OCI-LY3 (cell line): Measurements from ENCODE around the gene PNLIPRP3.

Experiments
- H2AFZ ChIP-seq: fragments of 200-600, 300-600 bp; shearing (Covaris generic); 2 replicates; pipeline ENCODE4 v1.6.0; 2014; ENCODE audit warnings: antibody characterized with exemption, low read depth, low read length
- H3K27ac ChIP-seq: fragments of 200-600, 300-600 bp; sonication (generic); 2 replicates; pipeline ENCODE4 v1.5.1; 2014; ENCODE audit warnings: mild to moderate bottlenecking, low read length, moderate library complexity, mixed read lengths
- H3K27me3 ChIP-seq: fragments of 200-600, 300-600 bp; sonication (generic); 2 replicates; pipeline ENCODE4 v1.6.1; 2014; ENCODE audit warnings: low read depth, low read length, mixed read lengths
- H3K36me3 ChIP-seq: fragments of 200-600, 300-600 bp; sonication (generic); replicated peaks from 2 replicates; pipeline ENCODE3; 2014; ENCODE audit warnings: low read depth, low read length, mixed read lengths
- H3K4me1 ChIP-seq: fragments of 300-600, 200-600 bp; sonication (generic); 2 replicates; pipeline ENCODE4 v1.6.1; 2014; ENCODE audit warnings: low read length, mixed read lengths
- H3K4me2 ChIP-seq: fragments of 200-600, 300-600 bp; sonication (generic); 2 replicates; pipeline ENCODE4 v1.6.1; 2014; ENCODE audit warnings: low read length, mixed read lengths
- H3K4me3 ChIP-seq: fragments of 300-600, 200-600 bp; sonication (generic); 2 replicates; pipeline ENCODE4 v1.5.1; 2014; ENCODE audit warnings: antibody characterized with exemption, mild to moderate bottlenecking, low read length, moderate library complexity
- H3K79me2 ChIP-seq: fragments of 300-600, 200-600 bp; shearing (Covaris generic); 2 replicates; pipeline ENCODE4 v1.6.1; 2014; ENCODE audit warnings: mild to moderate bottlenecking, low read length, mixed read lengths
- H3K9ac ChIP-seq: fragments of 300-600, 200-600 bp; shearing (Covaris generic); 2 replicates; pipeline ENCODE4 v1.6.0; 2014; ENCODE audit warnings: mild to moderate bottlenecking, low read length, moderate library complexity
- H3K9me3 ChIP-seq: fragments of 200-600, 300-600 bp; shearing (Covaris generic); 2 replicates; pipeline ENCODE4 v1.6.1; 2014; ENCODE audit warnings: low read length, mixed read lengths; ENCODE audit not compliant: insufficient read depth
- H4K20me1 ChIP-seq: fragments of 200-600, 300-600 bp; sonication (generic); 2 replicates; pipeline ENCODE4 v1.6.1; 2016; ENCODE audit warnings: low read length, mixed read lengths; ENCODE audit not compliant: insufficient read depth
- CTCF ChIP-seq: fragments of 200-600, 300-600 bp; sonication (generic); IDR thresholded peaks from 2 replicates; pipeline ENCODE4 v1.5.1; 2014; ENCODE audit warnings: antibody characterized with exemption, low read length, low read depth
- EZH2phosphoT487 ChIP-seq: fragments of 200-600 bp; shearing (Covaris generic); IDR thresholded peaks from 2 replicates; pipeline ENCODE4 v1.6.1; 2018; ENCODE audit warnings: antibody characterized with exemption, mixed run types, low read depth

PNLIPRP3 gene

DNA sequence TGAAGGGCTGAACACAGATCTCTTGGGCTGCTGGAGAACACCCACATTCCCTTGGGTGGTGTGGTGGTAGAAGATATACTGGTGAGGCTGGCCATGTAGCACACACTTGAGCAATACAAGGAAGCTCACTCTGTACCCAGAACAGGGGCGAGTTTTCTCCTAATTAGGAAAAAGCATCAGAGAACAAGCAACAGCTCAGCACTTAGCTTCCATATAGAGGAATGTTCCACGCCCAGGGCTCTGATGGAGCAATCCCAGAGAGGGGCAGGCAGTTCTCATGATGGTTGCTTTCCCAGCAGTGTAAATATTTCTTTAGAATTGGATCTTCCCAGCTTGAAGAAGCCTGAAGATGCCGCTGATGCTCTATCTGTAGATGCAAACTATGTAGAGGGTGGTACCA, 97.1 kb downstream of the PNLIPRP3 start:
- TF ChIP-seq EZH2phosphoT487 (no peak), CTCF (no peak)
- Histone ChIP-seq H3K79me2 (no peaks in the 10 kb centered on the region), H3K9ac (no peak overlapping the region), H3K36me3 (no peaks in the 10 kb centered on the region), H3K27ac (no peak overlapping the region), H2AFZ (no peak overlapping the region), H3K4me1 (no peaks in the 10 kb centered on the region), H4K20me1 (no peaks in the 10 kb centered on the region), H3K4me2 (no peak overlapping the region), H3K9me3 (no peaks in the 10 kb centered on the region), H3K4me3 (no peak overlapping the region), H3K27me3 (no peaks in the 10 kb centered on the region)

DNA sequence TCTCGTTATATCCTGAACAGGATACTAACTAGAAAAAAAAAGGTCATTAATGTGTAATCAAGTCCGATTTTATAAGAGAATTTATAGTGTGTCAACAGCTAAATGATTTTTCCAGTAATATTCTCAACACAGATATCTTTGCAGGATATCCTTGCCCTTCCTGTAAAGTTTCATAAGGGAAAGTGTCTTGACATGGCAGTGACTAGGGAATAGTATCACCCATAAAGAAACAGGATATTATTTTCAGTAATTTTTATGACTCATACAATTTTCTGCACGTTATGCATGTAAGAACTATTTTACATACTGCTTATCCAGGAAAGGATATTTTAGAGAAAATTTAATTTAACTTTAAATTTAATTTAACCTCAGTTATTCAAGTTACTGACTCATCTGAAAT, 98.6 kb downstream of the PNLIPRP3 start:
- H3K79me2 ChIP-seq, result no peaks in the 10 kb centered on the region
- no peaks in the 10 kb centered on the region for H3K36me3 ChIP-seq
- H2AFZ ChIP-seq, result no peak overlapping the region
- no peak overlapping the region for H3K4me3 ChIP-seq
- no peaks in the 10 kb centered on the region for H4K20me1 ChIP-seq
- H3K4me1 ChIP-seq, result no peaks in the 10 kb centered on the region
- no peaks in the 10 kb centered on the region for H3K9me3 ChIP-seq
- no peak overlapping the region for H3K4me2 ChIP-seq
- no peak overlapping the region for H3K27ac ChIP-seq
- H3K27me3 ChIP-seq, result no peaks in the 10 kb centered on the region
- no peak overlapping the region for H3K9ac ChIP-seq
- TF ChIP-seq CTCF (no peak), EZH2phosphoT487 (no peak)
